ENCODE measurements around the gene PRKRIP1.

DNA sequence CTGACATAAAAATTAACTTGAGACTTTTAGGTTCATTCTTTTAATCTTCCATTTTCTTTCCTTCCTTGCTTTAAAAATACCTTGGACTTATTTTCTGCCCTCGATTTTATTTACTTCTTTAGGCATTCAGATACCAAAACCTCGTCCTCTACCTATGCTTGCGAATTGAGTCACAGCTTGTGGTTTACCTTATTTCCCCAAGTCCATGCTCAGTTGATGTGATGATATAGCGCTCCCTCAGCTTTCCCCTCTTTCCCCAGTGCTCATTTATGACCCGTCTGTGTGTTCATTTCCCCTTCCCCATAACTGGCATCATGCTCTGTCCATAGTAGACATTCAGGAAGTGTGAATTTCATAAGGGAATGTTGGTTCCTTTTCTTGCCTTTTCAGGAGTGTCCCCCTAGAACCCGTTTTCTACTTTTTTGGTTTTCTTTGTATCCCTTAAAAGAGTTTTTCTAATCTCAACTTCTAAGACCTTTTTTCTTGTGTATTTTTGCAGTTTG lies 19.1 kb upstream of the PRKRIP1 start:
- TF ChIP-seq, protein P1, sequence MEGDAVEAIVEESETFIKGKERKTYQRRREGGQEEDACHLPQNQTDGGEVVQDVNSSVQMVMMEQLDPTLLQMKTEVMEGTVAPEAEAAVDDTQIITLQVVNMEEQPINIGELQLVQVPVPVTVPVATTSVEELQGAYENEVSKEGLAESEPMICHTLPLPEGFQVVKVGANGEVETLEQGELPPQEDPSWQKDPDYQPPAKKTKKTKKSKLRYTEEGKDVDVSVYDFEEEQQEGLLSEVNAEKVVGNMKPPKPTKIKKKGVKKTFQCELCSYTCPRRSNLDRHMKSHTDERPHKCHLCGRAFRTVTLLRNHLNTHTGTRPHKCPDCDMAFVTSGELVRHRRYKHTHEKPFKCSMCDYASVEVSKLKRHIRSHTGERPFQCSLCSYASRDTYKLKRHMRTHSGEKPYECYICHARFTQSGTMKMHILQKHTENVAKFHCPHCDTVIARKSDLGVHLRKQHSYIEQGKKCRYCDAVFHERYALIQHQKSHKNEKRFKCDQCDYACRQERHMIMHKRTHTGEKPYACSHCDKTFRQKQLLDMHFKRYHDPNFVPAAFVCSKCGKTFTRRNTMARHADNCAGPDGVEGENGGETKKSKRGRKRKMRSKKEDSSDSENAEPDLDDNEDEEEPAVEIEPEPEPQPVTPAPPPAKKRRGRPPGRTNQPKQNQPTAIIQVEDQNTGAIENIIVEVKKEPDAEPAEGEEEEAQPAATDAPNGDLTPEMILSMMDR (IDR thresholded peaks at IDR 0.05; ENCODE audit: low read depth, low read length) = no peak
- no peak for TF ChIP-seq POLR2A (IDR thresholded peaks at IDR 0.05; ENCODE audit: extremely low read depth, insufficient read length)

All from NB4 (cell line).